Neural progenitor cell (in vitro differentiated cells): ENCODE results near the gene FAM117B. TPM values are rescaled to one million over a fixed set of nuclear protein-coding genes. Genes with fewer than 3 reads are reported as not detected.
A peak's percentile ranks its signal among the peaks of the same experiment; 100 is the strongest.

Experiments used
- DNase-seq: peaks from one replicate; pipeline ENCODE4 v3.0.0-alpha.2; 2016; ENCODE audit warnings: low spot score
- H2AFZ ChIP-seq: fragments of 200-600 bp; sonication (generic); replicated peaks from 2 replicates; pipeline ENCODE4 v1.6.1; 2016; ENCODE audit warnings: antibody characterized with exemption
- H3F3A ChIP-seq: fragments of 200-600 bp; sonication (generic); 2 replicates; pipeline ENCODE4 v1.6.1; 2016; ENCODE audit warnings: antibody characterized with exemption, low read depth
- H3K27ac ChIP-seq: fragments of 200-600 bp; sonication (generic); 2 replicates; pipeline ENCODE4 v1.5.1; 2016; ENCODE audit warnings: mild to moderate bottlenecking
- H3K27me3 ChIP-seq: fragments of 200-600 bp; sonication (generic); 2 replicates; pipeline ENCODE4 v1.6.1; 2016; ENCODE audit warnings: mild to moderate bottlenecking, moderate library complexity
- H3K36me3 ChIP-seq: fragments of 200-600 bp; sonication (generic); 2 replicates; pipeline ENCODE4 v1.5.1; 2016
- H3K4me1 ChIP-seq: fragments of 200-600 bp; sonication (generic); 2 replicates; pipeline ENCODE4 v1.6.1; 2016; ENCODE audit warnings: mixed run types
- H3K4me2 ChIP-seq: fragments of 200-600 bp; sonication (generic); 2 replicates; pipeline ENCODE4 v1.6.1; 2016
- H3K4me3 ChIP-seq: fragments of 200-600 bp; sonication (generic); 2 replicates; pipeline ENCODE4 v1.5.1; 2016
- H3K79me2 ChIP-seq: fragments of 200-600 bp; sonication (generic); 2 replicates; pipeline ENCODE4 v1.6.1; 2016; ENCODE audit warnings: low read depth
- H3K9ac ChIP-seq: fragments of 200-600 bp; sonication (generic); 2 replicates; pipeline ENCODE4 v1.6.1; 2016
- H3K9me3 ChIP-seq: fragments of 200-600 bp; sonication (generic); 2 replicates; pipeline ENCODE4 v1.5.1; 2016; ENCODE audit warnings: low read depth
- H4K20me1 ChIP-seq: fragments of 200-600 bp; sonication (generic); 2 replicates; pipeline ENCODE4 v1.6.1; 2016; ENCODE audit warnings: low read depth
- H3K27ac Mint-ChIP-seq: 3 replicates; pipeline ENCODE4 v1.8.0; 2021; ENCODE audit warnings: mixed read lengths
- H3K27me3 Mint-ChIP-seq: 2 replicates; pipeline ENCODE4 v1.8.0; 2022; ENCODE audit warnings: low read depth, mild to moderate bottlenecking, inconsistent platforms, moderate library complexity, mixed read lengths; ENCODE audit not compliant: insufficient read depth
- H3K36me3 Mint-ChIP-seq: 3 replicates; pipeline ENCODE4 v1.8.0; 2021; ENCODE audit warnings: mixed read lengths
- H3K4me1 Mint-ChIP-seq: 3 replicates; pipeline ENCODE4 v1.8.0; 2021; ENCODE audit warnings: mixed read lengths
- H3K4me3 Mint-ChIP-seq: 3 replicates; pipeline ENCODE4 v1.8.0; 2021; ENCODE audit warnings: mild to moderate bottlenecking, moderate library complexity, mixed read lengths
- H3K9me3 Mint-ChIP-seq: 3 replicates; pipeline ENCODE4 v1.8.0; 2020; ENCODE audit warnings: mixed read lengths
- CTCF ChIP-seq: fragments of 200-600 bp; sonication (generic); IDR thresholded peaks from 2 replicates; pipeline ENCODE4 v1.5.1; 2017; ENCODE audit warnings: antibody characterized with exemption, mild to moderate bottlenecking
- EZH2 ChIP-seq: fragments of 200-600 bp; sonication (generic); IDR thresholded peaks from 2 replicates; pipeline ENCODE4 v1.6.1; 2017; ENCODE audit warnings: antibody characterized with exemption, mild to moderate bottlenecking, moderate library complexity
- EZH2phosphoT487 ChIP-seq: fragments of 200-600 bp; sonication (generic); IDR thresholded peaks from 2 replicates; pipeline ENCODE4 v1.6.1; 2017; ENCODE audit warnings: antibody characterized with exemption
- total RNA-seq: library from RNA; depleted of rRNA; stranded (reverse); fragments of >200 nt; gene quantifications from 2 replicates; pipeline ENCODE4 v1.2.3, GENCODE V29; 2015; ENCODE audit warnings: low replicate concordance

Gene FAM117B
- total RNA-seq, 1 donor from 2014 or later: 17.5 TPM

DNA sequence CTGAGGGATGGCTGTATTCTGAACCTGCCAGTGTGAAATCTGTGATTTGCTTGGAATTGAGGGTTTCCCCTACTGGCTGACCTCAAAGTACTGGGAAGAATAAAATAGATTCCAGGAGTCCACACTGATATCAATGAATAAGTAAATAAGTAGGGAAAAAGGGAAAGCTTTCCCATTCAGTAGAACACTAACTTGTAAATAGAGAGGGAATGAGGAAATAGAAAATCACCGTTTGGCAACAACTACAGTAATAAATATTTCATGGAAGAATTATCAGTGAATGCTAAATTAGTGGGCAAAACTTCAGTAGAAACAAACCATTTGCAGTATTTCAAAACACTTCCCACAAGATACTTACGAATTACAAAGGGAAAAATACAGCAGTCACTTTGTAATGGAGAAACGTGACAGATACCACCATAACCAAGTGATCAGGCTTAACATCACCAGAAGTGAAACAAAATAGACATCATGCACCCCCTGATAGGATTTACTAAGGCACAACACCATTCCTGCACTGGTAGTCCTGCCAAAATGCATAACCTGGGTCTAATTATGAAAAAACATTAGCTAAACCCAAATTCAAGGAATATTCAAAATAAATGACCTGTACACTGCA lies 148.3 kb downstream of the FAM117B start:
- Histone ChIP-seq H3K4me1 (no peaks in the 10 kb centered on the region), H3F3A (no peaks in the 10 kb centered on the region), H3K27me3 (no peaks in the 10 kb centered on the region), H3K4me3 (no peak overlapping the region), H3K36me3 (no peaks in the 10 kb centered on the region), H3K79me2 (no peaks in the 10 kb centered on the region), H4K20me1 (no peaks in the 10 kb centered on the region), H2AFZ (no peak overlapping the region), H3K9ac (no peak overlapping the region), H3K4me2 (no peak overlapping the region), H3K27ac (no peak overlapping the region), H3K9me3 (no peaks in the 10 kb centered on the region)
- Mint-ChIP-seq H3K9me3 (no peaks in the 10 kb centered on the region), H3K4me1 (peaks cover 14% of the 10 kb centered on the region), H3K36me3 (peaks cover 37% of the 10 kb centered on the region), H3K27ac (no peak overlapping the region), H3K4me3 (no peak overlapping the region), H3K27me3 (peaks cover 2% of the 10 kb centered on the region)
- no peak for TF ChIP-seq CTCF
- no peak for TF ChIP-seq EZH2phosphoT487
- TF ChIP-seq EZH2: no peak
- DNase-seq: no peak

DNA sequence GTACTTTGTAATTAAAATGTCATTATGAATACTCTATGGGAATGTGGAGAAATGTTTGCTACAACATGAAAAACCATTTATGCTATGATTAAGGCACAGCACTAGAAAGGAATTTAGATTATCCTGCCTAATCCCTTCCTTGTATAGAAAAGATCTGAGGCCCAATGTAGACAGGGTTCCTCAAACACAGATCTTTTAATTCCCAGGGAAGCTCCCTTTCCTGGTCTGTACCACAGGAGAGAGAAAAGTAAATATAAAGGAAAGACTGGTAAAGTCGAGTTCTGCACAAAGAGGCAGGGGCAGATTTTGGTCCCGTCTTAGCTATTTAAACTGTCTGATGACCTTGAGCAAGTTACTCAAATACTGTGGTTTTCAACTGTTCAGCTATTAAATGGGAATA lies 152.1 kb downstream of the FAM117B start:
- Mint-ChIP-seq H3K36me3 (peaks cover 30% of the 10 kb centered on the region), H3K9me3 (no peaks in the 10 kb centered on the region), H3K4me3 (no peak overlapping the region), H3K27me3 (peaks cover 5% of the 10 kb centered on the region), H3K27ac (no peak overlapping the region), H3K4me1 (peaks cover 19% of the 10 kb centered on the region)
- H2AFZ ChIP-seq: no peak overlapping the region
- H3K4me2 ChIP-seq: no peak overlapping the region
- peak; percentile 16 for DNase-seq
- TF ChIP-seq CTCF: no peak
- no peak for TF ChIP-seq EZH2phosphoT487
- TF ChIP-seq EZH2: no peak
- peak overlapping the region; percentile 44 for H3K27ac ChIP-seq
- no peaks in the 10 kb centered on the region for H3K36me3 ChIP-seq
- H3F3A ChIP-seq: no peaks in the 10 kb centered on the region
- H3K4me1 ChIP-seq: no peaks in the 10 kb centered on the region
- no peaks in the 10 kb centered on the region for H3K79me2 ChIP-seq
- no peaks in the 10 kb centered on the region for H3K27me3 ChIP-seq
- H3K4me3 ChIP-seq: no peak overlapping the region
- H3K9ac ChIP-seq: no peak overlapping the region
- H3K9me3 ChIP-seq: no peaks in the 10 kb centered on the region
- no peaks in the 10 kb centered on the region for H4K20me1 ChIP-seq

DNA sequence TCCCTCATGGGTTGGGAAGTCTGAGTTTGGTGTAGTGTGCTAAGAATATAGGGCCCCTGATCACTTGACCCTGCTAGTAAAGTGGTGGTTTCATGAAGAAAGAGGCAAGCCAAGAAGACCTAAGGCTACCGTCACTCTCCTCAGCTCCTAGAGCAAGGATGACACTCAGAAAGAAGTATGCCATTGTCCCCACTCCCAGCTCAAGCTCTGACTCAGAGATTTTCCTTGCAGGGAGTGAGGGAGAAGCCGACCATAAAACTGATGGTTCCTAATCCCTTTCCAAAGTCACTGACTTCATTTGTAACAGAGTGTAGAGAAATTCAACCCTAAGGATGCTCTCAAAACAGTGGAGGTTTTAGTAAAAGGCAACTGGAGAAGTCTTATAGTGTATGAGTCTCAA lies 155.9 kb downstream of the FAM117B start:
- H3K4me3 Mint-ChIP-seq: no peak overlapping the region
- no peaks in the 10 kb centered on the region for H4K20me1 ChIP-seq
- peaks cover 19% of the 10 kb centered on the region for H3K4me1 Mint-ChIP-seq
- no peak overlapping the region for H3K27ac ChIP-seq
- no peaks in the 10 kb centered on the region for H3F3A ChIP-seq
- no peak overlapping the region for H3K9ac ChIP-seq
- no peaks in the 10 kb centered on the region for H3K9me3 Mint-ChIP-seq
- H3K4me2 ChIP-seq: no peak overlapping the region
- no peak overlapping the region for H2AFZ ChIP-seq
- TF ChIP-seq EZH2phosphoT487 (no peak), CTCF (no peak), EZH2 (no peak)
- H3K27me3 Mint-ChIP-seq: peaks cover 3% of the 10 kb centered on the region
- peaks cover 16% of the 10 kb centered on the region for H3K36me3 Mint-ChIP-seq
- no peaks in the 10 kb centered on the region for H3K36me3 ChIP-seq
- no peaks in the 10 kb centered on the region for H3K79me2 ChIP-seq
- peak; percentile 12 for DNase-seq
- H3K4me1 ChIP-seq: no peaks in the 10 kb centered on the region
- no peaks in the 10 kb centered on the region for H3K27me3 ChIP-seq
- no peak overlapping the region for H3K27ac Mint-ChIP-seq
- no peaks in the 10 kb centered on the region for H3K9me3 ChIP-seq
- no peak overlapping the region for H3K4me3 ChIP-seq
